ENCODE measurements around the gene TRPC4AP.

Gene TRPC4AP

GRCh38 chr20:35000922-35001595, 91.5 kb downstream of the TRPC4AP start:
- no peak for DNase-seq

DNA sequence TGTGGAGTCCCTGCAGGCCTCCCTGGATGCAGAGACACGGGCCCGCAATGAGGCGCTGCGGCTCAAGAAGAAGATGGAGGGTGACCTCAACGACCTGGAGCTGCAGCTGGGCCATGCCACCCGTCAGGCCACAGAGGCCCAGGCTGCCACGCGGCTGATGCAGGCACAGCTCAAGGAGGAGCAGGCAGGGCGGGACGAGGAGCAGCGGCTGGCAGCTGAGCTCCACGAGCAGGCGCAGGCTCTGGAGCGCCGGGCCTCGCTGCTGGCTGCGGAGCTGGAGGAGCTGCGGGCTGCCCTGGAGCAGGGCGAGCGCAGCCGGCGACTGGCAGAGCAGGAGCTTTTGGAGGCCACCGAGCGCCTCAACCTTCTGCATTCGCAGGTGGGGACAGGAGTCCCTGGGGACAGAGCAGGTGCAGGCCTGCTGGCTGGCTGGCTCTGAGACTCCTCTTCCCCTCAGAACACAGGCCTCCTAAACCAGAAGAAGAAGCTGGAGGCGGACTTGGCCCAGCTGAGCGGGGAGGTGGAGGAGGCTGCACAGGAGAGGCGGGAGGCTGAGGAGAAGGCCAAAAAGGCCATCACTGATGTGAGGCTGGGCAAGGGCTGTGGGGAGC, 92.2 kb downstream of the TRPC4AP start:
- DNase-seq: peak; percentile 30

- no peak for DNase-seq
These were observed 92.8 kb downstream of the TRPC4AP start for GRCh38 chr20:34999782-35000181.

DNA sequence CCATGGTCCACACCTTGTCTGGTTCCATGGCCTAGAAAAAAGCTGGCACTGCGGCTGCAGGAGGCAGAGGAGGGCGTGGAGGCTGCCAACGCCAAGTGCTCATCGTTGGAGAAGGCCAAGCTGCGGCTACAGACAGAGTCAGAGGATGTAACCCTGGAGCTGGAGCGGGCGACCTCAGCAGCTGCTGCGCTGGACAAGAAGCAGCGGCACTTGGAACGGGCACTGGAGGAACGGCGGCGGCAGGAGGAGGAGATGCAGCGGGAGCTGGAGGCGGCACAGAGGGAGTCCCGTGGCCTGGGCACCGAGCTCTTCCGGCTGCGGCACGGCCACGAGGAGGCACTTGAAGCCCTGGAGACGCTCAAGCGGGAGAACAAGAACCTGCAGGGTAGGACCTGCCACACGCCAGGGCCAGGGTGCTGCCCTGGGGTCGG, 93.6 kb downstream of the TRPC4AP start:
- no peak for DNase-seq

DNA sequence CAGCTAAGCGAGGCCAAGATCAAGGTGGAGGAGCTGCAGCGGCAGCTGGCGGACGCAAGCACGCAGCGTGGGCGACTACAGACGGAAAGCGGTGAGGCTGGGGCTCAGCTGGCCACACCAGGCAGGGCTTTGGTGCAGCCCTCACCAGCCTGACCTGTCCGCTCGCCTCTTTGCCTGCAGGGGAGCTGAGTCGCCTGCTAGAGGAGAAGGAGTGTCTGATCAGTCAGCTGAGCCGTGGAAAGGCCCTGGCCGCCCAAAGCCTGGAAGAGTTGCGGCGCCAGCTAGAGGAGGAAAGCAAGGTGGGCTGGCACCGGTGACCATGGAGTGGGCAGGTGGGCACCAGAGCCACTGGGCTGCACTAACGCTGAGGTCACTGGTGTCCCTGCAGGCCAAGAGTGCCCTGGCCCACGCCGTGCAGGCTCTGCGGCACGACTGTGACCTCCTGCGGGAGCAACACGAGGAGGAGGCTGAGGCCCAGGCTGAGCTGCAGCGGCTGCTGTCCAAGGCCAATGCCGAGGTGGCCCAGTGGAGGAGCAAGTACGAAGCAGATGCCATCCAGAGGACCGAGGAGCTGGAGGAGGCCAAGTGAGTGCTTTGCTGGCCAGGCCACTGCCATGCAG, 94.2 kb downstream of the TRPC4AP start:
- no peak for DNase-seq

- no peak for DNase-seq
These were observed 94.8 kb downstream of the TRPC4AP start for GRCh38 chr20:34997774-34998173.

- DNase-seq: peak; percentile 29
These were observed 95.5 kb downstream of the TRPC4AP start for GRCh38 chr20:34997131-34997561.

- no peak for DNase-seq
These were observed 96.2 kb downstream of the TRPC4AP start for GRCh38 chr20:34996243-34997028.

DNA sequence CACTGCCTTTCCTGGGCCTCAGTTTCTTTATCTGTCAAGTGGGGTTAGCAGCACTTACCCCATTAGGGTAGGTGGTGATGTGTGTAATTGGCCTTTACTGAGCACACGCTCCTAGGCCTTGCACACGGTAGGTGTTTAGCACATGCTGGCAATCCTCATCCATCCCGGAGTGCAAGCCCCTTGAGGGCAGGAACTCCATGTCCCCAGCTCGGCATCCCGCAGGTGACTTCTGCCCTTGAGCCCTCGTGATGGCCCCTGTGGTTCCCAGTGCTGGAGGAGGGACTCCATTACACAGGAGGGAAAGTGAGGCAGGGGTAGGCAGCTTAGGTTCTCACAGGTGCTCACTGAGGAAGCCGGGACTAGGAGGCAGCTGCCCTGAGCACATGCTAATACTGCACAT, 96.9 kb downstream of the TRPC4AP start:
- DNase-seq: no peak

DNA sequence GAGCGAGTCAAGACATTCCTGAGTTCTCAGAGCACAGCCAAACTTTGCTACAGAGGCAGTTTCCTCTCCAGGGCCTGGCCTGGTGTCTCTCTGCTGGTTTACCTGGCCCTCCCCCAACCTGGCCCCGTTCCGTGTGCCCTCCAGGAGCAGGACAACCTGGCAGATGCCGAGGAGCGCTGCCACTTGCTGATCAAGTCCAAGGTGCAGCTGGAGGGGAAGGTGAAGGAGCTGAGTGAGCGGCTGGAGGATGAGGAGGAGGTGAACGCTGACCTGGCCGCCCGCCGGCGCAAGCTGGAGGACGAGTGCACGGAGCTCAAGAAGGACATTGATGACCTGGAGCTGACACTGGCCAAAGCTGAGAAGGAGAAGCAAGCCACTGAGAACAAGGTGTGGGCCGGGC, 97.4 kb downstream of the TRPC4AP start:
- no peak for DNase-seq

GRCh38 chr20:34994509-34995131, 98.0 kb downstream of the TRPC4AP start:
- no peak for DNase-seq

GRCh38 chr20:34993941-34994508, 98.6 kb downstream of the TRPC4AP start:
- no peak for DNase-seq

GRCh38 chr20:34992751-34993417, 99.7 kb downstream of the TRPC4AP start:
- no peak for DNase-seq

GRCh38 chr20:34990661-34991214, 101.9 kb downstream of the TRPC4AP start:
- DNase-seq: no peak

DNA sequence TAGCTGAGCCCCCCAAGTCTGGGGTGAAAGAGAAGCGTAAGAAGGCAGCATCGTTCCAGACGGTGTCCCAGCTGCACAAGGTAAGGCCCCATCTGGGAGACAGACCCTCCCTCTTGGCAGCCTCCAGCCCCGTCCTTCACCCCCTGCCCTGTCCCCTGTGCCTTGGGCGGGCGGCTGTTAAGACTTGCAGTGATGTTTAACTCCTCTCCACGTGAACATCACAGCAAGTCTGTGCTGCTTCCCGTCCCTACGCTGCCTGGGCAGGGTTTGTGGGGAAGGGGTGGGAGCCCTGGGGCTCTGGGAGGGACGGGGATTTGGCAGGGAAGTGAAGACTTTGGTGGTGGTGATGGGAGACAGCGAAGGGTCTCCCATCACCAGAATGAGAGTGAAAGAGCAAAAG, 102.4 kb downstream of the TRPC4AP start:
- DNase-seq: no peak

DNA sequence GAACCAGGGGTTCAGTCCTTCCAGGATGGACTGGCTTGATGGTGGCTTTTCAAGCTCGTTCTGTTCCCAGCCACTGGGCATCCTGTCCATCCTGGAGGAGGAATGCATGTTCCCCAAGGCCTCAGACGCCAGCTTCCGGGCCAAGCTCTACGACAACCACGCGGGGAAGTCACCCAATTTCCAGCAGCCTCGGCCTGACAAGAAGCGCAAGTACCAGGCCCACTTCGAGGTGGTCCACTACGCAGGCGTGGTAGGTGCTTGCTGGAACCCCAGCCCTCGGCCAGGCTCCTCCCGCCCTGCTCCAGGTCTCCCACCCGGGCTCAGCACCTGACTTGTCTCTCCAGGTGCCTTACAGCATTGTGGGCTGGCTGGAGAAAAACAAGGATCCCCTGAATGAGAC, 102.9 kb downstream of the TRPC4AP start:
- no peak for DNase-seq

DNA sequence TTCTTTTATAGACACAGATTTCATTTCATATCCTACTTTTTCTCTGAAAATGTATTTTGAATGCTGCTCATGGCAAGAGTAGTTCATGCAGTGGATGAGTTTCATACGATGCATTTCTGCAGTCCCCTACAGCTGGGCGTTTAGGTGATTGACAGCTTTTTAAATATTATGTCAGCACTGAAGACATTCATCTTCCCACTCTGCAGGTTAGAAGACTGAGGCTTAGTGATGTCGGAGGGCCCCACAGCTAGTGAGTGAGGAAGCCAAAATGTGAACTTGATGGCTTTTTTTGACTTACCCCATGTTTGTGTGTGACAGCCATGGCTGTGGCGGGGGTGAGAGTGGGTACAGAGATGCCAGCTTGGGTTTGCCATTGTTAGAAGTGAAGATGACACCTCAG, 103.5 kb downstream of the TRPC4AP start:
- DNase-seq: no peak

GRCh38 chr20:34988191-34988540, 104.4 kb downstream of the TRPC4AP start:
- DNase-seq: no peak

GRCh38 chr20:34987288-34988190, 105.1 kb downstream of the TRPC4AP start:
- no peak for DNase-seq

All from NCI-H2107 (cell line).